Iris pigment epithelial cell (primary cell): ENCODE measurements around the gene BBX.

ENCODE experiments used
- DNase-seq: peaks from one replicate; pipeline ENCODE4 v3.0.0-alpha.2; 2011; ENCODE audit warnings: low read depth

Gene BBX

DNA sequence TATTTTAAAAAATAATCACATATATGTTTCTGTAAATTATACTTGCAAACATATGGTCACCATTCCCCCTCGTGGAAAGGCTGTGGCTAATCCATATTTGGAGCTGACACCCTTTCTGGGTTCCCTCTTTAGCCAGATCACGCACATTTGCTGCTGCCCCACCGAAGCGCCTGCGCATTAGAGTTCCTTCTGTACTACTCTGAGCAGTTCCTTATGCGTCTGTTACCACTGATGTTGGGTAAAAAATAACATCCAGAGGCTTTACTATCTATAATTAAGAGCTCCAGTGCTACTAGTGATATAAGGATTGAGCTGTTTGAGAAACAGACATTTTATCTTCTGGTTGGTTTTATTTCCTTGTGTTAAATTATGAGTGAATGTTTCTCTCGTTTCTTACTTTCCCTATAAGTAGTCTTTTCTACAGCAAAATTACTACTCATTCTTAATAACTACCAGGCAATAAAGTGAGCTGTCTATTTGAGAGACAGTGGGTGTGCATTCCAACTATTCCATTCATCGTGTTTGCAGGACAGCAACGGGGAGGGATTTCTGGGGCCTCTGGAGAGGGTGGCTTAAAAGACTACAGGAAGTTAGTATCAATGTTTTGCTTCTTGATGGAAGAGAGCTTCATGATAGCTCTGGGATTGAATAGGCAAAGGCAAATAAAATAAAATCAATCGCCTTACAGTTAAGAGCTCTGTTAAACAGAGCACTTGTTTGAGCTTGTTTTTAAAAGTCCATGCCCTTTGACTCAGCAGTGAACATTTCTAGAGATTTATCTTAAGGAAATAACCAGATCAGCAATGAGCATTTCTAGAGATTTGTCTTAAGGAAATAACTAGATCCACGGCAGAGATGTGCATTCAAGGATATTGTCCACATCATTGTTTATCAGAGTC, 322.9 kb downstream of the BBX start:
- peak; percentile 31 for DNase-seq

DNA sequence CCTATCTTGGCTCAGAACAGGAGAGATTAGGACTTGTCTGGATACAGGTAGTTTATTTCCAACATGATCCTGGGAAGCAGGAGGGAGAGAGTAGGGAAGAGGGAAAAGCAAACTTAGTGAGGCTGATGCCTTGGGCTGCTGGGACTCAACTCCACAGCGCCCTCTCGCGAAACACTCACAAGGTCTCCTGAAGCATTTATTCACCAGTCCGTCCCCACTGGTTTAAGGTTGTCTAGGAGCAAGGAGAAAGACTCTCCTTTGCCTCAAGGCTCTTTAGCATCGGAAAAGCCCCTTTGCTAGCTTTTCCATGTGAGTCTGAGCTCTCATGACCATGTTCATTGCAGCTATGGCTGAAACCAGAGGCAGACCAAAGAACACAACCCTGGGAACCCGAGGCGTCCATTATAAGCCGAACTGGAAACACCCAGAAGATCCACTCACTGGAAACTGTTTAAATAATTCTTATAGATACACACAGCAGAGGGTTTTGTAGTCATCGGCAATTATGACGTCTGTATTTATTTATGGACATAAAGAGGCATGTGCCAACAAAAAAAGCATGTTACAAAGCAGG, 323.6 kb downstream of the BBX start:
- peak; percentile 70 for DNase-seq

DNA sequence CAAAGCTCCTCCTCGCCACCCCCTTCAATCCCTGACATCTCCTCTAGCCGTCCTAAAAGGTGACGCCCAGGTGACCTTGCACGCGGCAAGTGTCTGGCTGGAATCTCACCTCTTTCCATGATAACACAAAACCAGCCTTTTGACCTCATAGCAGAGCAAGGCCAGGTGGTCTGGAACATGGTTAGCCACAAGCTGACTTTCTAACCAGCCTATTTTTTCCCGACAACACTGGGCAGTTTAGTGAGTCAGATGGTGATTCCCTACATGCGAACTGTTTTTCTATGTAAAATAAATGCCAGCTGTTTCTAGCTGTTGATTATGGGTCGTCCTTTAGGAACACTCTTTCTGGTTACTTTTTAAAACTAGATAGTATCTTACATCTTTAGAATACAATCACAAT, 325.0 kb downstream of the BBX start:
- DNase-seq = no peak

DNA sequence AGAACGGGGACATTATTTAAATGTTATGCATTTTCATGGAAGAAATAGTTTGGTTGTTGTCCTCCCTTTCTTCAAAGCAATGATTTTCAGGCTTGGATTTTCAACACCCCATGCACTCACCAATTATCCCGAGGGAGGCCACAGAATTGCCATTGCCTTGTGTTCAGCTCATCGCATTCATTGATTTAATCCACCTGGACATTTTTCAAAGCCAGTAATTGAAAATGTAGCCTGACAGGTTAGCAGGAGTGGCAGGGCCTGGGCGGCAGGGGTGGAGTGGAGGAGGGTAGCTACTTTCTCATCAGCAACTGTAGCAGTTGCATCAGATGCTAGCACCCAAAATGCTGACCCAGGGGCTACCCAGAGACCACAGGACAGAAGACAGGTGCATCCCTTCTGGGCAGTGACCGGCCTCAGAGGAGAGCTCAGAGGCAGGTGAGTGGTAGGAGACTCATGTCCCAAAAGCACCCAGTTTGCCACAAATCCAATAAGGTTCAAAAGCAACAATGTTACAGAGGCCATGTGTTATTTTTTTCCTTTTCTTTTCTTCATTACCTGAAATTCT, 325.7 kb downstream of the BBX start:
- DNase-seq = no peak

DNA sequence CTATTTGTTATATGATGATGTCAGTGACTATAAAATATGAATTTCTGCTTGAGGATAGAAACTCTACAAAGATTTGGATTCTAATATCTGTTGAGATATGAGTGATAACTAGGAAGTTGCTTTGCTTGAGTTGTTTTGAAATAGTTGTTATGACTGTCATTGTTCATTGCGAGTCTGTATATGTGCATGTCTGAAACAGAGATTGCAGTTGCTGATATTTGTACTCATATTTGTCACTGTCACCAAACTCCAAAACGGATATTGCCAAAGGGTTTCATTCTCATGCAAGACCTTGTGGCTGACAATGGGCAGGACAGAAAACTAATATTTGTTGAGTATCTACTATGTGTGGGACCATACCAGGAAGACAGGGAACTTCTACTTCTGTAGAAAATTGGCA, 327.9 kb downstream of the BBX start:
- no peak for DNase-seq

DNA sequence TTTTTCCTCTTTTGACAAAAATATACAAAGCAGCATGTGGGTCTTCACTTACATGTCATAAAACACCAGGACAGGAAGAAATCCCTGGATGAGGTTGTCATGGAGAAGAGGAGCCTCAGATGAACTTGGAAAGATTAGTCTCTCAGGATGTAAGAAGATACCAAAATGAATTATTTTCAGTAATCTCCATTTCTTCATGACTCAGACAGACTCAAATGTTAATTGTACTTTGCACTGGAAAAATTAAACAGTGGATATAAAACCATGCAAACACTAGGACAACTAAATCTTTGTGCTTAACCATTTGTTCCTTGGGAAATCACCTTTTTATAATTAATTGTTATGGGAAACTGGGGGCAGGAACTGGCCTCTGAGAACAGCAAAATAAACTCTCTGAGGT, 331.1 kb downstream of the BBX start:
- no peak for DNase-seq

DNA sequence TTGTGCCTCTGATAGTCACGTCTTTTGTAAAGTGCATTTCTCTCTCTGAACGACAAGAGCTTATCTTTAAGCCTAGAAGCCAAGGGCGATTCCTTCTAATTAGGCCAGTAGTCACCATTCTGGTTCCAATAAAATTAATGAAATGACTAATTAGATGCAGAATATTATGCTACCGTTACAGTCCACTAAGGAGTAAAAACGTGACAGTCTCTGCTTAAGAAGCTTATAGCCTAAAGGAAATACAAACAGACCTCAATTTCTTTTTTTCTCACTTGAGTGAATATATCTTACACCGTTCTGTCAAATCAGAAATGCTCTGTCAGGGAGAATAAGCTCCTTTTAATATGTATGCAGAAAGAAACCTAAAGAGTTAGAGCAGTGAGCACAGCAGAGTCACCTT, 332.0 kb downstream of the BBX start:
- no peak for DNase-seq

DNA sequence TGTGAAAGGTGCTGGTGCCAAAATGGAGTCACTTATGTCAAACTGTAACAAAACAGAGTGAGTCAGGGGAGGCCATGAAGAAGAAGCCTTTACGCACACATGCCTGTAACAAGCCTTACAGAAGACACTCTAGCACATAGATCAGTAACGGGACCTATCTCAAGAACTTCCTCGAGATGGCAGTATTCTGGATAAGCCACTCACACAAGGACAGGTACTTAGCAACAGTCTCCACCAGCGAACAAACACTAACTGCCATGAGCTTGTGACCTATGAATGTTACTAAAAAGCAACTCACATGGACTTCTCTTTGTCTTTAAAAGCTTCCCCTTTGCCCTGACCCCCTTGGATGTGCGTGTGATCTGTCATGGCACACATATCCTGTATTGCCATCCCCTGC, 332.9 kb downstream of the BBX start:
- peak; percentile 13 for DNase-seq

DNA sequence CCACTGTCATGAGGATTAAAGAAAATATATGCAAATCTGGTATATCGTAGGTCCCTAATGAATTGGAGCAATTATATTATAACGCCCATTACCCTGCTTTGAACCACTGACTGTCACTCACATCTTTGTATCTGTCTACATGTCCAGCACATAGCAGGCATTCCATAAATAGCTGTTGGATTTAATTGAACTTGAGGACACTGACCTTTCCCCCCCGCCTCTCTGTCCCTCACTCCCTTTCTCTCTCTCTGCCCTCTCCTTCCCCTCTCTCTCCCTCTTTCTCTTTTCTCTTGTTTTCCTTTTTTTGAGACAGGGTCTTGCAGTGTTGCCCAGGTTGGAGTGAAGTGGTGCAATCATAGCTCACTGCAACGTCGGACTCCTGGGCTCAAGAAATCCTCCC, 335.1 kb downstream of the BBX start:
- no peak for DNase-seq

DNA sequence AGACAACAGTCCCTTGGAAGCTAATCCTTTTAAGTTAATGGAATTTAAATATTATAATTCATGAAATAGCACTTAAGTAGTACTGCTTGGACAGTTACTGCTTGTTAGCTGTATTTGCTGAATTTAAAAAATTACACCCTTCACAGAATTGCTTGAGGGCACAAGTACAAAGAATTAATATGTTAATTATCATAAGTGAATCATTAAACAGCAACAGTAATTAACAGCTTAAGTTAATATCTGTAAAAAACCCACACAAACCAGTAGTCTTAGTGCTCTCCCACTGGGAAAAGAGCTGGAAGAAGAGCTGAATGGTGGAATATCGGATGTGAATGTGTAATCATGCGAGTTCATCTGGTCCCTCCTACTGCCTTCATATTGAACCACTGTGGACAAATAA, 336.1 kb downstream of the BBX start:
- no peak for DNase-seq
